GM12801 (cell line): ENCODE results near the gene PIRT.

Experiments used
- CTCF ChIP-seq: IDR thresholded peaks from one replicate; pipeline ENCODE4 v1.5.1; 2011; ENCODE audit warnings: control low read depth; ENCODE audit not compliant: insufficient read length; ENCODE audit errors: extremely low read depth

PIRT gene

GRCh38 chr17:10803830-10804475 lies 33.9 kb downstream of the PIRT start, which contains the start of gene TMEM238L:
TMEM238L (minus strand) TSS chr17:10804099; CDS start chr17:10803963, 136 bp downstream.
- TF ChIP-seq CTCF: no peak

DNA sequence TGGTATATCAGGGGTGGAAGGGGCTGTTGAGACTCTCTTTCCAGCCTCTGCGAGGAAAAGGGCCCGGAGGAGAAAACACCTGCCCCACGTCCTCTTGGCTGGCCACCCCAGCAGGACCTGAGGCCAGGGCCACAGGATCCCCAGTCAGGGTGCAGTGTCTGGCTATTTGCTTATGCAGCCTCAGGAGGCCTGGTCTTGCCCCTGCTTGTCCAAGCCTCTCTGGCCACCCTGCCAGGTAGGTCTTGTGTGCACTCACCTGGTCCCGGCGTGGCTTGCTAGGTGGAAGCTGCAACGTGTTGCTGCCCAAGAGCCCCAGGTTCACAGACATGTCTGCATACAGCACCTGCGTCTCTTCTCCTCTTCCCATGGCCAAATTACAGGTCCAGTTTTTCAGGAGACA lies 34.5 kb downstream of the PIRT start:
- TF ChIP-seq CTCF: no peak

GRCh38 chr17:10802496-10803284 lies 35.2 kb downstream of the PIRT start:
- TF ChIP-seq CTCF: no peak

DNA sequence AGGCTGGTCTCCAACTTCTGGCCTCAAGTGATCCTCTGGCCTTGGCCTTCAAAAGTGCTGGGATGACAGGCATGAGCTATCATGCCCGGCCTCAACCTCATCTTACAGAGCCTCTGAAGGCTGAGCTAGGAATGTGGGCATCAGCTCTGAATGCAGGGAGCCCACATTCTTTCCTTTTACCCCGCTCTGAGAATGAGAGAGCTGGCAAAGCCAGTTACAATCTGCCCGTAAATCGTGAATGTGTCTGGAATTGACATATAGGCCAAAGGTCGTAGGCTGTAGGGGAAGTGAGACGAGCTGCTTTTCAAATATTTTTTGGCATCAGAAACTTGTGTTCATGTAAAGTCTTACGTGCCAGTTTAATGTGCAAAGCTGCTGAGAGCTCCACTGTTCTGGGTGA lies 38.5 kb downstream of the PIRT start:
- no peak for TF ChIP-seq CTCF

- TF ChIP-seq CTCF: no peak
These were observed 39.0 kb downstream of the PIRT start for GRCh38 chr17:10798910-10799309.

DNA sequence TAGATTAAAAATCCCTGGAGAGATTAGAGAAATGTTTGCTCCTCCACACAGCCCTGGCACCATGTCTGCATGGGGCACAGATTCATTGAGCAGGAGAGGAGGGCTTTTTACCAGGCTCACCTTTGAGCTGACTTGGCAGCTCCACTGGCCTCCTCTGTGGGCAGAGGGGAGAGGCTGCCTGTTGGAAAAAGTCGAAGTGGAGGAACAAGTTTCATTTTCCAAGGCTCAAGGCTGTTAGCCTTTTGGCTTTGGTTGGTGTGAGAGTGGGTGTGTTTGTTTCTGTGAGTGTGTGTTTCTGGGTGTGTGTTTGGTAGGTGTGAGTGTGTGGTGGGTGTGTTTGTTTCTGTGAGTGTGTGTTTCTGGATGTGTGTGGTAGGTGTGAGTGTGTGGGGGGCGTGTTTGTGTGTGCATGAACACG lies 39.5 kb downstream of the PIRT start:
- no peak for TF ChIP-seq CTCF

GRCh38 chr17:10797476-10798328 lies 40.2 kb downstream of the PIRT start:
- TF ChIP-seq CTCF: no peak
